CD14-positive monocyte (primary cell): ENCODE results near the gene KRTAP2-1. TPM values are rescaled to one million over a fixed set of nuclear protein-coding genes. Genes with fewer than 3 reads are reported as not detected.

Experiments
- DNase-seq, 3 donors: peaks; one replicate each; pipeline ENCODE4 v3.0.0-alpha.2; 2011 to 2022
- H2AFZ ChIP-seq: 2 replicates; pipeline ENCODE4 v1.6.0; 2012; ENCODE audit warnings: mild to moderate bottlenecking, low read depth, low read length, inconsistent platforms; ENCODE audit not compliant: insufficient read depth, poor library complexity, severe bottlenecking
- H3K27ac ChIP-seq, 2 donors: 1 replicate in 1 of 2; 2 replicates in 1 of 2; pipeline ENCODE4 v1.5.1; 2012 to 2013; ENCODE audit warnings: low read length in 2 of 2, control low read depth in 1 of 2, inconsistent platforms in 1 of 2, low read depth in 1 of 2, mild to moderate bottlenecking in 1 of 2
- H3K27me3 ChIP-seq, 2 donors: one replicate each; pipeline versions ENCODE4 v1.6.0 to v1.6.1; 2011 to 2013; ENCODE audit warnings: low read length in 2 of 2; ENCODE audit not compliant: control insufficient read depth in 2 of 2, insufficient read depth in 2 of 2
- H3K36me3 ChIP-seq, 2 donors: replicated peaks in 1 of 2; 1 replicate in 1 of 2; 2 replicates in 1 of 2; pipeline versions ENCODE4 v1.5.1 to v1.6.1; 2012 to 2013; ENCODE audit warnings: low read length in 2 of 2, control low read depth in 1 of 2, inconsistent platforms in 1 of 2, mild to moderate bottlenecking in 1 of 2; ENCODE audit not compliant: insufficient read depth in 2 of 2, control insufficient read depth in 1 of 2
- H3K4me1 ChIP-seq, 2 donors: 1 replicate in 1 of 2; 2 replicates in 1 of 2; pipeline versions ENCODE4 v1.5.1 to v1.6.1; 2012 to 2013; ENCODE audit warnings: low read length in 2 of 2, control low read depth in 1 of 2, inconsistent platforms in 1 of 2, mild to moderate bottlenecking in 1 of 2, moderate library complexity in 1 of 2; ENCODE audit not compliant: insufficient read depth in 2 of 2, control insufficient read depth in 1 of 2
- H3K4me2 ChIP-seq: replicated peaks from 2 replicates; pipeline ENCODE3; 2012; ENCODE audit warnings: low read length, moderate library complexity, mild to moderate bottlenecking; ENCODE audit not compliant: poor library complexity, severe bottlenecking; ENCODE audit errors: extremely low read depth
- H3K4me3 ChIP-seq, 3 experiments: fragments of 200-600 bp in 1 of 3; sonication (generic) in 1 of 3; replicated peaks in 1 of 3; 1 replicate in 2 of 3; 2 replicates in 1 of 3; pipeline ENCODE4 v1.5.1; 2011 to 2013; ENCODE audit warnings: low read length in 3 of 3, mild to moderate bottlenecking in 3 of 3, control low read depth in 2 of 3, low read depth in 2 of 3, inconsistent platforms in 1 of 3, moderate library complexity in 1 of 3
- H3K79me2 ChIP-seq: 2 replicates; pipeline ENCODE4 v1.6.0; 2012; ENCODE audit warnings: mild to moderate bottlenecking, control low read depth, inconsistent platforms, low read length, moderate library complexity; ENCODE audit not compliant: insufficient read depth
- H3K9ac ChIP-seq: 2 replicates; pipeline ENCODE4 v1.6.0; 2017; ENCODE audit warnings: low read length, mild to moderate bottlenecking; ENCODE audit not compliant: insufficient read depth, poor library complexity, severe bottlenecking
- H3K9me3 ChIP-seq, 2 donors: replicated peaks in 1 of 2; 1 replicate in 1 of 2; 2 replicates in 1 of 2; pipeline versions ENCODE4 v1.5.1 to v1.6.1; 2012 to 2013; ENCODE audit warnings: low read length in 2 of 2, control low read depth in 1 of 2; ENCODE audit not compliant: control insufficient read depth in 1 of 2, insufficient read depth in 1 of 2
- H4K20me1 ChIP-seq: 2 replicates; pipeline ENCODE4 v1.6.0; 2012; ENCODE audit warnings: mild to moderate bottlenecking, low read length, control low read depth, moderate library complexity; ENCODE audit not compliant: insufficient read depth
- H3K27ac Mint-ChIP-seq, 7 donors: one replicate each; pipeline ENCODE4 v1.8.0; 2020; ENCODE audit warnings: mild to moderate bottlenecking in 7 of 7, mixed read lengths in 7 of 7, moderate library complexity in 6 of 7, inconsistent platforms in 2 of 7
- H3K27me3 Mint-ChIP-seq, 3 donors: one replicate each; pipeline ENCODE4 v1.8.0; 2021 to 2022; ENCODE audit warnings: low read depth in 3 of 3, mild to moderate bottlenecking in 3 of 3, mixed read lengths in 3 of 3, moderate library complexity in 3 of 3, inconsistent platforms in 1 of 3
- H3K36me3 Mint-ChIP-seq, 2 donors: one replicate each; pipeline ENCODE4 v1.8.0; 2020; ENCODE audit warnings: mixed read lengths in 2 of 2, inconsistent platforms in 1 of 2, mild to moderate bottlenecking in 1 of 2
- H3K4me1 Mint-ChIP-seq: one replicate; pipeline ENCODE4 v1.8.0; 2020; ENCODE audit warnings: mild to moderate bottlenecking, mixed read lengths
- H3K4me3 Mint-ChIP-seq, 2 donors: one replicate each; pipeline ENCODE4 v1.8.0; 2020; ENCODE audit warnings: mild to moderate bottlenecking in 2 of 2, mixed read lengths in 2 of 2, moderate library complexity in 1 of 2
- H3K9me3 Mint-ChIP-seq, 7 donors: one replicate each; pipeline ENCODE4 v1.8.0; 2020 to 2022; ENCODE audit warnings: mixed read lengths in 7 of 7, mild to moderate bottlenecking in 6 of 7, moderate library complexity in 6 of 7, inconsistent platforms in 2 of 7
- CTCF ChIP-seq: fragments of 200-600 bp; IDR thresholded peaks from one replicate; pipeline ENCODE4 v1.8.0; 2022; ENCODE audit warnings: antibody characterized with exemption, mild to moderate bottlenecking
- WGBS: methylation state at CpG from one replicate; pipeline ENCODE4 v1.1.5; 2013; ENCODE audit warnings: missing lambda C conversion rate; ENCODE audit not compliant: insufficient coverage; 5-methylcytosine and 5-hydroxymethylcytosine counted together
- intact Hi-C, 2 donors: fragments of 100-400 bp; cut with micrococcal nuclease; formaldehyde crosslinking; loops; one replicate each; pipeline versions ENCODE4 v1.15.0 to v1.15.1; 2023
- polyA plus RNA-seq, 3 donors: library from polyadenylated mRNA; depleted of rRNA in 1 of 3; unstranded in 2 of 3; stranded (reverse) in 1 of 3; fragments of 300-500 nt in 2 of 3; fragments of >200 nt in 1 of 3; fragmentation: Illumina TruSeq in 2 of 3; gene quantifications; 1 replicate in 2 of 3; 2 replicates in 1 of 3; pipeline ENCODE4 v1.2.3, GENCODE V29; 2012 to 2021

The KRTAP2-1 gene
- polyA plus RNA-seq, 3 donors: not detected

GRCh38 chr17:41071606-41072360 is 24.7 kb upstream of the KRTAP2-1 start:
- H3K79me2 ChIP-seq: no peaks in the 10 kb centered on the region
- H3K4me3 Mint-ChIP-seq: no peak overlapping the region
- H3K4me2 ChIP-seq: no peak overlapping the region
- no peaks in the 10 kb centered on the region for H3K4me1 ChIP-seq
- H3K27me3 ChIP-seq: no peaks in the 10 kb centered on the region
- intact Hi-C loops: no loop called here
- H3K4me3 ChIP-seq: no peak overlapping the region
- H3K27me3 Mint-ChIP-seq: peaks cover 0 to 5% (median 2%) of the 10 kb centered on the region in 3 donors
- no peak for TF ChIP-seq CTCF
- 83% methylated on average over 5 of the region's 5 CpGs for WGBS
- no peaks in the 10 kb centered on the region for H3K9me3 ChIP-seq
- H2AFZ ChIP-seq: no peak overlapping the region
- no peaks in the 10 kb centered on the region for H4K20me1 ChIP-seq
- H3K4me1 Mint-ChIP-seq: no peaks in the 10 kb centered on the region
- no peak for DNase-seq
- no peaks in the 10 kb centered on the region for H3K36me3 Mint-ChIP-seq
- H3K9me3 Mint-ChIP-seq: peaks cover 0 to 8% (median 3%) of the 10 kb centered on the region in 7 donors
- no peaks in the 10 kb centered on the region for H3K36me3 ChIP-seq
- H3K9ac ChIP-seq: no peak overlapping the region
- H3K27ac Mint-ChIP-seq: peak overlapping the region in 1 of 7 donors; percentile 31
- H3K27ac ChIP-seq: no peak overlapping the region

- Histone ChIP-seq H3K9ac (no peak overlapping the region), H3K79me2 (no peaks in the 10 kb centered on the region), H4K20me1 (no peaks in the 10 kb centered on the region), H3K4me2 (no peak overlapping the region), H3K4me1 (no peaks in the 10 kb centered on the region), H3K27ac (no peak overlapping the region), H3K27me3 (no peaks in the 10 kb centered on the region), H3K36me3 (no peaks in the 10 kb centered on the region), H3K9me3 (no peaks in the 10 kb centered on the region), H2AFZ (no peak overlapping the region), H3K4me3 (no peak overlapping the region)
- WGBS: 100% methylated on average over 1 of the region's 3 CpGs
- Mint-ChIP-seq H3K4me3 (no peak overlapping the region), H3K27me3 (no peaks in the 10 kb centered on the region), H3K36me3 (no peaks in the 10 kb centered on the region), H3K4me1 (no peaks in the 10 kb centered on the region), H3K9me3 (peaks cover 0 to 3% (median 0%) of the 10 kb centered on the region in 7 donors), H3K27ac (no peak overlapping the region)
- no peak for TF ChIP-seq CTCF
- intact Hi-C loops: no loop called here
- no peak for DNase-seq
These were observed 21.9 kb upstream of the KRTAP2-1 start for GRCh38 chr17:41069031-41069430.
